ENCODE results near the gene BRAT1. TPM values are rescaled to one million over a fixed set of nuclear protein-coding genes. Genes with fewer than 3 reads are reported as not detected.

BRAT1 gene
- total RNA-seq, 1 donor from 2014 or later, result 24.1 TPM

DNA sequence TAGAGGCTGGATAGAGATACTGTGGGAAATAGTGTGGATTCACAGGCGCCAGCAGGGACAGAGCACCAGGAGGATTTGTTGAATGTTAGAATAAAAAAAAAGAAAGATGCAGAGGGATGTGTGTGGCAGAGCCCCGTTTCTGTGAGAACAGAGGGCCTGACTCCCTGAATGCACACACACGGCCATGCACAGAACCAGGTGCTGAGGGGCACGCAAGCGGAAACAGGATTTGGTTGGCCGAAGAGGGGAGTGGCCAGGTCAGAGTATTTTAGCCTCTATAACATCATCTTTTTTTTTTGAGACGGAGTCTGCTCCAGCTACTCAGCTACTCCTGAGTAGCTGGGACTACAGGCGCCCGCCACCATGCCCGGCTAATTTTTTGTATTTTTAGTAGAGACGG lies 25.3 kb upstream of the BRAT1 start:
- H3K27me3 ChIP-seq, result no peaks in the 10 kb centered on the region
- TF ChIP-seq, protein P1, sequence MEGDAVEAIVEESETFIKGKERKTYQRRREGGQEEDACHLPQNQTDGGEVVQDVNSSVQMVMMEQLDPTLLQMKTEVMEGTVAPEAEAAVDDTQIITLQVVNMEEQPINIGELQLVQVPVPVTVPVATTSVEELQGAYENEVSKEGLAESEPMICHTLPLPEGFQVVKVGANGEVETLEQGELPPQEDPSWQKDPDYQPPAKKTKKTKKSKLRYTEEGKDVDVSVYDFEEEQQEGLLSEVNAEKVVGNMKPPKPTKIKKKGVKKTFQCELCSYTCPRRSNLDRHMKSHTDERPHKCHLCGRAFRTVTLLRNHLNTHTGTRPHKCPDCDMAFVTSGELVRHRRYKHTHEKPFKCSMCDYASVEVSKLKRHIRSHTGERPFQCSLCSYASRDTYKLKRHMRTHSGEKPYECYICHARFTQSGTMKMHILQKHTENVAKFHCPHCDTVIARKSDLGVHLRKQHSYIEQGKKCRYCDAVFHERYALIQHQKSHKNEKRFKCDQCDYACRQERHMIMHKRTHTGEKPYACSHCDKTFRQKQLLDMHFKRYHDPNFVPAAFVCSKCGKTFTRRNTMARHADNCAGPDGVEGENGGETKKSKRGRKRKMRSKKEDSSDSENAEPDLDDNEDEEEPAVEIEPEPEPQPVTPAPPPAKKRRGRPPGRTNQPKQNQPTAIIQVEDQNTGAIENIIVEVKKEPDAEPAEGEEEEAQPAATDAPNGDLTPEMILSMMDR (IDR thresholded peaks at IDR 0.05), result no peak
- ATAC-seq, result no peak
- no peak overlapping the region for H3K27ac ChIP-seq
- intact Hi-C loops (cut with DNase I), result no loop called here
- H3K4me1 ChIP-seq, result no peaks in the 10 kb centered on the region
- no peak overlapping the region for H3K4me3 ChIP-seq
- DNase-seq, result no peak
- no peaks in the 10 kb centered on the region for H3K9me3 ChIP-seq
- H3K36me3 ChIP-seq, result peaks cover 22% of the 10 kb centered on the region

DNA sequence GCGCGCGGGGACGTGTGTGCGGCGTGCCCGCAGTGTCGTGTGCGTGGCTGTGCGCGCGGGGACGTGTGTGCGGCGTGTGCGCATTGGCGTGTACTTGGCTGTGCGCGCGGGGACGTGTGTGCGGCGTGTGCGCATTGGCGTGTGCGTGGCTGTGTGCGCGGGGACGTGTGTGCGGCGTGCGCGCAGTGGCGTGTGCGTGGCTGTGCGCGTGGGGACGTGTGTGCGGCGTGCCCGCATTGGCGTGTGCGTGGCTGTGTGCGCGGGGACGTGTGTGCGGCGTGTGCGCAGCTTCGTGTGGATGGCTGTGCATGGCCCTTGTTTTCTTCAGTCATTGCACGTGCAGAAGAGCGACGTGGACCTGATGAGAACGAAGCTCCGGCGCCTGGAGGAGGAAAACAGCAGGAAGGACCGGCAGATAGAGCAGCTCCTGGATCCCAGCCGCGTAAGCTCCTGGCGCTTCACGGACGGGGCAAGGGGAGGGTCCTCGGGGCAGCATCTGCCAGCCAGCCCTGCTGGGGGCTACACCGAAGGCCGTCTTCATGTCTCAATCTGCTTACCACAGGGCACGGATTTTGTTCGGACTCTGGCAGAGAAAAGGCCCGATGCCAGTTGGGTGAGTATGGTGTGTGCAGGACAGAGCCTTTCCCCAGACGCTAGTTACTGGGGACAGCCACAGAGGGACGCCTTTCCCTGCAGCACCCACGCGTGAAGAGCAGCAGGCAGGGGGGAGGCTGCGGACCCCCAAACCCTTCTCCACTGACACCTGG lies 22.8 kb upstream of the BRAT1 start:
- no peaks in the 10 kb centered on the region for H3K9me3 ChIP-seq
- no peaks in the 10 kb centered on the region for H3K4me1 ChIP-seq
- no peak for DNase-seq
- TF ChIP-seq, protein P1 (IDR thresholded peaks at IDR 0.05), result no peak
- no peak overlapping the region for H3K27ac ChIP-seq
- no peak for ATAC-seq
- H3K36me3 ChIP-seq, result peaks cover 31% of the 10 kb centered on the region
- no peaks in the 10 kb centered on the region for H3K27me3 ChIP-seq
- no peak overlapping the region for H3K4me3 ChIP-seq
- intact Hi-C loops (cut with DNase I), result no loop called here

DNA sequence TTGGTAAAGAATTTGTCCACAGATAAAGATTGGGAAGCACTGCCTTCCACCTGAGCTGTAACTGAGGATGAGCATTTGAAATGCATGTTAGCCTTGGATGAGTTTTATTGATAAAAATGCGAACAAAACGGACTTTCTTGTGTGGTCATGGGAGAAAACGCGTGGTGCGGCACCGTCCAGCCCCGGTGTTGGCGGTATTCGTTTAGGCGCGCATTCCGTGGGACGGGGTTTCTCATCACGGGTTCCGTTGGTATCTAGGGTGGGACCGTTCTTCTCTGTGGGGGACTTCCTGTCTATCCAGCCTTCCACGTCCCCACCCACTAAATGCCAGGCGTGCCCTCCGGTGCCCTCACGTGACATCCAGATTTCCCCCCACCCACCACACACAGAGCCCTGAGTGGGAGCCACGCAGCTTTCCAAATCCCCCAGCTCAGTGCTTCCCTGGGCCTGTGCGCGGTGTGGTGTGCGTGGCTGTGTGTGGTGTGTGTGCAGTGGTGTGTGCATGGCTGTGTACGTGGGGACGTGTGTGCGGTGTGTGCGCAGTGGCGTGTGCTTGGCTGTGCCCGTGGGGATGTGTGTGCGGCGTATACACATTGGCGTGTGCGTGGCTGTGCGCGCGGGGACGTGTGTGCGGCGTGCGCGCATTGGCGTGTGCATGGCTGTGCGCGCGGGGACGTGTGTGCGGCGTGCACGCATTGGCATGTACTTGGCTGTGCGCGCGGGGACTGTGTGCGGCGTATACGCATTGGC lies 21.6 kb upstream of the BRAT1 start:
- ATAC-seq (no peak), DNase-seq (no peak)
- TF ChIP-seq, protein P1 (IDR thresholded peaks at IDR 0.05), result no peak
- Histone ChIP-seq H3K36me3 (peaks cover 36% of the 10 kb centered on the region), H3K27ac (no peak overlapping the region), H3K4me1 (no peaks in the 10 kb centered on the region), H3K9me3 (no peaks in the 10 kb centered on the region), H3K27me3 (no peaks in the 10 kb centered on the region), H3K4me3 (no peak overlapping the region)
- intact Hi-C loops (cut with DNase I), result no loop called here

DNA sequence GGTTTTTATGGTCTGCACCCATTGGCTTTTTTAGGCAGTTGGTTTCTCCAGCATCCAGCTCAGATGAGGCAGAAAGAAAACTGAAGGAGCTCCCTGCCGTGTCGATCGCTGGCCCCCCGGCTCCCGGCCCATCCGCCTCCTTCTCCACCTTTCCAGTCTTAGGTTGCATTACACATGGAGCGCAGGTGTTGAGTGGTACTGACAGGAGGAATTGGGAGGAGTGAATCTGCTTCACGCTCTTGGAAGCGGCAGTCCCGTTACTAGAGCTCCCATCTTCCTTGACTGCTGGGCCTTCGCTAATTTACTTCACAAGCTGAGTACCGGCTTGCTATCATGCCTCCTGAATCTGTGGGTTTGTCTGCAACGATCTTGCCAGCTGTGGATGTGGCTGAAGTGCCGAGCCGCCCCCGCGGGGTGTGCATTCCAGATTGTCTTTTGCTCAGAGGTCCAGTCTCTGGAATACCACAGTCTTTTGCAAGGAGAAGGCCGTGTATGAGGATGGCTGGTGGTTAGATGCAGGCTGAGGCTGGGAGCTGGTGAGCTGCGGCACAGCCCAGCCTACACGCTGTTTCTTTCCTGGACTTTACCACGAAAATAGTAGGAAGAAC lies 20.5 kb upstream of the BRAT1 start:
- ATAC-seq (no peak), DNase-seq (no peak)
- Histone ChIP-seq H3K9me3 (no peaks in the 10 kb centered on the region), H3K36me3 (peaks cover 36% of the 10 kb centered on the region), H3K4me3 (no peak overlapping the region), H3K4me1 (no peaks in the 10 kb centered on the region), H3K27me3 (no peaks in the 10 kb centered on the region), H3K27ac (no peak overlapping the region)
- intact Hi-C loops (cut with DNase I), result no loop called here
- TF ChIP-seq, protein P1 (IDR thresholded peaks at IDR 0.05), result no peak

GRCh38 chr7:2575046-2575732 lies 19.9 kb upstream of the BRAT1 start:
- intact Hi-C loops (cut with DNase I), result no loop called here
- no peaks in the 10 kb centered on the region for H3K27me3 ChIP-seq
- H3K4me1 ChIP-seq, result no peaks in the 10 kb centered on the region
- TF ChIP-seq, protein P1 (IDR thresholded peaks at IDR 0.05), result no peak
- peaks cover 36% of the 10 kb centered on the region for H3K36me3 ChIP-seq
- no peaks in the 10 kb centered on the region for H3K9me3 ChIP-seq
- DNase-seq (no peak), ATAC-seq (peak; percentile 29)
- H3K27ac ChIP-seq, result no peak overlapping the region
- H3K4me3 ChIP-seq, result no peak overlapping the region

All from upper lobe of right lung (tissue), 1 donor.